Body of pancreas (tissue), 4 donors: ENCODE measurements around the gene AMN1.
"Not testable (repeated sequence)": the region's sequence is repeated elsewhere in the genome, so short reads cannot be mapped to it uniquely, and the experiment has no call there.

Experiments
- POLR2A ChIP-seq, 3 donors: fragments of 450-650 bp; IDR thresholded peaks; one replicate each; pipeline ENCODE4 v1.6.1; 2016; ENCODE audit warnings: antibody characterized with exemption in 3 of 3, mild to moderate bottlenecking in 2 of 3
- TF ChIP-seq, protein P1 (sequence below), 7 experiments: fragments of 450-650 bp in 4 of 7; fragments of 200-600 bp in 3 of 7; sonication (generic) in 3 of 7; IDR thresholded peaks; one replicate each; pipeline ENCODE4 v1.5.1; 2016 to 2019; ENCODE audit warnings: antibody characterized with exemption in 7 of 7

DNA sequence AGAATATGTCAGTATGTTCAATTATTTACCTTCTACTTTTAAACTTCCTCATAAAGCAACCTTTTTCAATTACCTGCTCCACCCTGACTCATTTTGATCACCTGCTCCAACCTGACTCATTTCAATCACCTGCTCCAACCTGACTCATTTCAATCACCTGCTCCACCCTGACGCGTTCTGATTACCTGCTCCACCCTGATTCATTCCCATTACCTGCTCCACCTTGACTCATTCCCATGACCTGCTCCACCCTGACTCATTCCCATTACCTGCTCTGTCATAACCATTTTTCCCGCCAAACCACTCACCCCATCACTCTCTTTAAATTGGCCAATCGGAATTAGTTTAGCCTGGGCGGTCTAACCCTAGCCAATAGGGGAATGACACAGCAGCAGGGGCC lies 29.5 kb upstream of the AMN1 start:
- not testable (repeated sequence) for TF ChIP-seq POLR2A (IDR thresholded peaks at IDR 0.05)
- TF ChIP-seq, protein P1, sequence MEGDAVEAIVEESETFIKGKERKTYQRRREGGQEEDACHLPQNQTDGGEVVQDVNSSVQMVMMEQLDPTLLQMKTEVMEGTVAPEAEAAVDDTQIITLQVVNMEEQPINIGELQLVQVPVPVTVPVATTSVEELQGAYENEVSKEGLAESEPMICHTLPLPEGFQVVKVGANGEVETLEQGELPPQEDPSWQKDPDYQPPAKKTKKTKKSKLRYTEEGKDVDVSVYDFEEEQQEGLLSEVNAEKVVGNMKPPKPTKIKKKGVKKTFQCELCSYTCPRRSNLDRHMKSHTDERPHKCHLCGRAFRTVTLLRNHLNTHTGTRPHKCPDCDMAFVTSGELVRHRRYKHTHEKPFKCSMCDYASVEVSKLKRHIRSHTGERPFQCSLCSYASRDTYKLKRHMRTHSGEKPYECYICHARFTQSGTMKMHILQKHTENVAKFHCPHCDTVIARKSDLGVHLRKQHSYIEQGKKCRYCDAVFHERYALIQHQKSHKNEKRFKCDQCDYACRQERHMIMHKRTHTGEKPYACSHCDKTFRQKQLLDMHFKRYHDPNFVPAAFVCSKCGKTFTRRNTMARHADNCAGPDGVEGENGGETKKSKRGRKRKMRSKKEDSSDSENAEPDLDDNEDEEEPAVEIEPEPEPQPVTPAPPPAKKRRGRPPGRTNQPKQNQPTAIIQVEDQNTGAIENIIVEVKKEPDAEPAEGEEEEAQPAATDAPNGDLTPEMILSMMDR (IDR thresholded peaks at IDR 0.05): not testable (repeated sequence)
